GM19395 (cell line): ENCODE results near the gene PLIN3.
"Not testable (repeated sequence)": the region's sequence is repeated elsewhere in the genome, so short reads cannot be mapped to it uniquely, and the experiment has no call there.

Experiments
- ATAC-seq: cut with Tn5 transposase; IDR thresholded peaks from one replicate; pipeline ENCODE4 v1.9.1; 2021; ENCODE audit warnings: mild to moderate bottlenecking, moderate library complexity; ENCODE audit not compliant: unreplicated experiment

The PLIN3 gene

DNA sequence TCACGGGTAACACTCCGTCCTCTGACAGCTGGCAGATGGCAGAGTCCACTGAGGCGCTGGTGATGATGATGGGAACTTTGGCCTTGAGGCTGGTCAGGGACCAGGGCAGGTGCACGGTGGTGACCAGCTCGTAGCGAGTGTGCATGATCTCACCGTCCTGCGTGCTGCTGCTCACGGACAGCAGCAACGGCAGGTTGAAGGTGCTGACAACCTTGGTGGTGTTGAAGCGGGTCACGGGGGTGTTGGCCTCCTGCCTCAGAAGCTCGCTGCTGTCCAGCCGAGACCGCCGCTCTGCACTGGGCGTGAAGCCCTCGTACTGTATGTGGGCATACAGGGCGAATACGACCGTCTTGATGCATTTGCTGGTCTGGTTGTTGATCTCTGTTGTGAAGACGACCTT is 23.6 kb upstream of the PLIN3 start:
- no peak for ATAC-seq

DNA sequence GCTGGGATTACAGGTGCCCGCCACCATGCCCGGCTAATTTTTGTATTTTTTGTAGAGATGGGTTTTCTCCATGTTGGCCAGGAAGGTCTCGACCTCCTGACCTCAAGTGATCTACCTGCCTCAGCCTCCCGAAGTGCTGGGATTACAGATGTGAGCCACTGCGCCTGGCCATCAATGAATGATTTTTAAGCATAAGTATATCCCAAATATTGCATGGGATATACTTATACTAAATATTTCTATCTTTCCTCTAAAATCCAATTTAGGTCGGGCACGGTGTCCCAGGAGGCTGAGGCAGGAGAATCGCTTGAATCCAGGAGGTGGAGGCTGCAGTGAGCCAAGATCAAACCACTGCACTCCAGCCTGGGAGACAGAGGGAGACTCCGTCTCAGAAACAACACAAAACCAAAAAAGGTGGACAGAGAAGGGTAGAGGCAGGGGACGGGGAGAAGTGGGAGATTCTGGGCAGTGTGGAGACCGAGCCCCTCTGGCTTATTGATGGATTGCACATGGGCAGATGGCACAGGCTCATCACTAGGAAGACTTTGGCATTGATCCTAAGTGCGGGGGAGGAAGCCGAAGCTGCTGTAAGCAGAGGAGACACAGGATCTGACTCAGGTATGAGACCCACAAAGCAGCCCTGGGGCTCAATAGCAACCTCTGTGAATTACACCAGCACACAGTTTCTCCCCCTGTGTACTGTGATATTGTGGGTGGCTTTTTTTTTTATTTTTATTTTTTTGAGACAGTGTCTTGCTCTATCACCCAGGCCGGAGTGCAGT is 21.8 kb upstream of the PLIN3 start:
- no peak for ATAC-seq

DNA sequence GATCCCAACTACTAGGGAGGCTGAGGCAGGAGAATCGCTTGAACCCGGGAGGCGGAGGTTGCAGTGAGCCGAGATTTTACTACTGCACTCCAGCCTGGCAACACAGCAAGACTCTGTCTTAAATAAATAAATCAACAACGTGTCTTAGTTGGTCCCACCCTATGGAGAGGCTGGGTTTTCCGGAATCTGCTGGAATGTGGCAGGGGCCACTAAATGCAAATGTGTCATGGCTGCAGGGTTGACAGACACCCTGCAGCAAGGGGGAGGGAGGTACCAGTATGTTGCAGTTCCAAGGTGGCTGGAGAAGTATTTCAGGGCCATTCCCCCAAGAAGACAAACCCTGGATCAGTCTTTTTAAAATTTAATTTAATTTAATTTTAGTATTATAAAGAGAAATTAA is 20.3 kb upstream of the PLIN3 start:
- not testable (repeated sequence) for ATAC-seq

DNA sequence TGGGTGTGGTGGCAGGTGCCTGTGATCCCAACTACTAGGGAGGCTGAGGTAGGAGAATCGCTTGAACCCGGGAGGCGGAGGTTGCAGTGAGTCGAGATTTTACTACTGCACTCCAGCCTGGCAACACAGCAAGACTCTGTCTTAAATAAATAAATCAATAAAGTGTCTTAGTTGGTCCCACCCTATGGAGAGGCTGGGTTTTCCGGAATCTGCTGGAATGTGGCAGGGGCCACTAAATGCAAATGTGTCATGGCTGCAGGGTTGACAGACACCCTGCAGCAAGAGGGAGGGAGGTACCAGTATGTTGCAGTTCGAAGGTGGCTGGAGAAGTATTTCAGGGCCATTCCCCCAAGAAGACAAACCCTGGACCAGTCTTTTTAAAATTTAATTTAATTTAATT is 17.5 kb upstream of the PLIN3 start:
- ATAC-seq: not testable (repeated sequence)

DNA sequence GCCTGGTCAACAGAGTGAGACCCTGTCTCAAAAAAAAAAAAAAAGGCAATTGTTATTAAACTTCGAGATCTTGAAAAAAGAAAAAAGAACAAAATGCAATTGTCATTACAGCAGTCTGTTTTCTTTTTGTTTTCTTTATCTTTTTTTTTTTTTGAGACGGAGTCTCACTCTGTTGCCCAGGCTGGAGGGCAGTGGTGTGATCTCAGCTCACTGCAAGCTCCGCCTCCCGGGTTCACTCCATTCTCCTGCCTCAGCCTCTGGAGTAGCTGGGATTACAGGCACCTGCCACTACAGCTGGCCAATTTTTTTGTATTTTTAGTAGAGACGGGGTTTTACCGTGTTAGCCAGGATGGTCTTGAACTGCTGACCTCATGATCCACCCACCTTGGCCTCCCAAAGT is 15.4 kb upstream of the PLIN3 start:
- not testable (repeated sequence) for ATAC-seq

DNA sequence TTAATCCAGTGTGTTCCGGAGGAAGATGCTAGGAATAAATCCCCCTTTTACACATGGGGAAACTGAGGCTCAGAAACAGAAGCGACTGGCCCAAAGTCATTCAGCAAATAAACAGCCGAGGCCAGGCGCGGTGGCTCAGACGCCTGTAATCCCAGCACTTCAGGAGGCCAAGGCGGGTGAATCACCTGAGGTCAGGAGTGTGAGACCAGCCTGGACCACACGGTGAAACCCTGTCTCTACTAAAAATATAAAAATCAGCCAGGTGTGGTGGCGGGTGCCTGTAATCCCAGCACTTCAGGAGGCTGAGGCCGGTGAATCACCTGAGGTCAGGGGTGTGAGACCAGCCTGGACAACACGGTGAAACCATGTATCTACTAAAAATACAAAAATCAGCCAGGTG is 11.6 kb upstream of the PLIN3 start:
- ATAC-seq: no peak

DNA sequence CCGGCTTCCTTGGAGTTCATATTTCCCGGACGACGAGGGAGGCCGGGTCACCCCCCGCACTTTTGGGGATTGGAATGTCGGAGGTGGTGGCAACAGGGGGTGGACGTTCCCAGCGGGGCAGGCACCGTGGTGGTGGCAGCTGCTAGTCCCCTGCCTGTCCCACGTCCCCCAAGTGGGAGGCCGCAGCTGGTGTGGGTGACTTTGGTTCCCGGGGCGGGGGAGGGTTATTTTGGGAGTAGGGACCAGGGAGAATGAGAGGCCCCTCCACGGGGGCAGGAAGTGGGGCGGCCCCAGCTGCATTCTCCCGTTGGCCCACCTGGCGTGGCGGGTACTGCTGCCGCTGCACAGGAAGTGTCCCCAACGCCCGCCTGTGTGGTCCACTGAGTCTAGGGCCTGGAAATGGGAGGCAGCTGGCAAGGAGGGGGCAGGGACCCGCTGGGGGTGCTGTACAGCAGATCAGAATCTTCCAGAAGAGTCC is 11.1 kb upstream of the PLIN3 start:
- no peak for ATAC-seq

DNA sequence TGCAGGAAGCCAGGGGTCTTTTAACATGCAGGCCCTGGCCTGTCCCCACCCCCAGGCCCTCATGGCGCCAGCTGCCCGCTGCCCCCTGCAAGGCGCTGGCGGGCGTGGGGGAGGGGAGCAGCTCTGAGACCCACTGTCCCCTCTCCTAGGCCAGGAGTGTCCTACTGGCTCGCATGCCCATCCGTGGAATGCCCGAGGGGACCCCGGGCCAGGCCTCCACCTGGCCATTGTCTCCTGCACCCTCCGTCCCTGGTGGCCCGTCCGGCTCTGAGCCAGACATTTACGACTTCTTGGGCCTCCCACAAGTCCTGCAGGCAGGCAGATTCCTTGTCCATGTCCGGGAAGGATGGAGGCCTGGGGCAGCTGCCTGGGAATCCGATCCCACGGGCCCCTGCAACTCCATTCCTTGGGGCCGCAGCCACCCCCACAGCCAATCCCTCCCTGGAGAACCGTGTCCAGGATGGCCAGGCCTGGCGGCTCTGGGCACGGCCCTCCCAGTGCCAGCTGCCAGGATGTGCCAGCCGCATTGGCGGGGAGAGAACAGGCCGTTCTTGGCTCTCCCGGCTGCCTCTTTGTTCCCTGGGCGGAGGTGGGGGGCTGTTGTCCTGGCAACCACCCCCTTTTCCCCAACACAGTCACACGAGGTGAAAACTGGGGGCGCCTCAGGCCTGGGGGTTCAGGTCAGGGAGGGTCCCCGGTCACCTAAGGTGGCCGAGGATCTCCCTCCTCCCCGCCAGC is 10.5 kb upstream of the PLIN3 start:
- no peak for ATAC-seq

DNA sequence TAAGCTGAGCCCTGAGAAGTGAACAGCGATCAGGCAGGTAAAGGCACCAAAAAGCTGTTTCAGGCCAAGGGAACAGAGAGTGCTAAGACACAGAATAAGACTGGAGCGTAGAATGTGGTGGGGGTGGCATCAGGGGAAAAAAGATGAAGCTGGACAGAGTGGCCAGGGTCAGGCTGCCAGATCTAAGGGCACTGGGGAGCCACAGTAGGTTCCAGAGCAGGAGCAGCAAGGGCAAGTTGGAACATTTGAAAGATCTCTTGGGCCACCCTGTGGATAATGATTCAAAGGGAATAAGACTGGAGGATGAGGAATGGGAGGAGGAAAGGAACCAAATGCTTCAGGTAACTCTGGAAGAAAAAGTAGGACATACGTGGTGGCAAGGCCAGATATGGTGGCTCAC is 6.5 kb upstream of the PLIN3 start:
- ATAC-seq: no peak

DNA sequence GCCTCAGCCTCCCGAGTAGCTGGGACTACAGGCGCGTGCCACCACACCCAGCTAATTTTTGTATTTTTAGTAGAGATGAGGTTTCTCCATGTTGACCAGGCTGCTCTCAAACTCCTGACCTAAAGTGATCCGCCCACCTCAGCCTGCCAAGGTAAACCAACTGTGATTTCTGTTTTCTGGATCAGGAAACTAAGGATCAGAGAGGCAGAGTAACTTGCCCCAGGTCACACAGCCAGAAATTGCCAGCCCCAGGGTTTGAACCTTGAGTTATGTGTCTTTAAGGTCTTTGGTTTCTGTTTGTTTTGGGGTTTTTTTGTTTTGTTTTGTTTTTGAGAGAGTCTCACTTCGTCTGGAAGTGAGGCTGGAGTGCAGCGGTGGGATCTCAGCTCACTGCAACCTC is 4.2 kb upstream of the PLIN3 start:
- no peak for ATAC-seq

DNA sequence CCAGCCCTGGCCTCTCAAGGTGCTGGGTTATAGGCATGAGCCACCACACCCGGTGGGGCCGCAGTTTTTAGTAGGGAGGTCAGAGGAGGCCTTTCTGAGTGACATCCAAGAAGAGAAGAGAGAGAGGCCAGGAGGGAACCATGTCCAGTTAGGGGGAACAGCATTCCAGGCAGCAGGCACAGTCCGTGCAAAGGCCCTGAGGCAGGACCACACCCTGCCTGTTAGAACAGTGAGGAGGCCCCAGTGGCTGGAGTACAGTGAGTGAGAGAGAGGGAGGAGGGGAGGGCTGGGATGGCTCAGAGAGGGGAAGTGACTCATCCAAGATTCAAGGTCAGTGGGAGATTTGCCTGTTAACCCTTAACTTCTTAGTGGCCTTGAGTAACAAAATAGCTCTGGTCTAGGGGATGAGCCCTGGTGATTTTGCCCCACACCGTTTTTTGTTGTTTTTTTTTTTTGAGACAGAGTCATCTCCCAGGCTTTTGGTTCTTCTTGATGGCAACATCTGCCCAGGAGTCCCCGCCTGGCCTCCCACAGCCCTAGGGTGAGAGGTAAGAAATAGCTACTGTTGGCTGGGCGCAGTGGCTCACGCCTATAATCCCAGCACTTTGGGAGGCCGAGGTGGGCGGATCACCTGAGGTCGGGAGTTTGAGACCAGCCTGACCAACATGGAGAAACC is 2.7 kb upstream of the PLIN3 start:
- ATAC-seq: no peak

DNA sequence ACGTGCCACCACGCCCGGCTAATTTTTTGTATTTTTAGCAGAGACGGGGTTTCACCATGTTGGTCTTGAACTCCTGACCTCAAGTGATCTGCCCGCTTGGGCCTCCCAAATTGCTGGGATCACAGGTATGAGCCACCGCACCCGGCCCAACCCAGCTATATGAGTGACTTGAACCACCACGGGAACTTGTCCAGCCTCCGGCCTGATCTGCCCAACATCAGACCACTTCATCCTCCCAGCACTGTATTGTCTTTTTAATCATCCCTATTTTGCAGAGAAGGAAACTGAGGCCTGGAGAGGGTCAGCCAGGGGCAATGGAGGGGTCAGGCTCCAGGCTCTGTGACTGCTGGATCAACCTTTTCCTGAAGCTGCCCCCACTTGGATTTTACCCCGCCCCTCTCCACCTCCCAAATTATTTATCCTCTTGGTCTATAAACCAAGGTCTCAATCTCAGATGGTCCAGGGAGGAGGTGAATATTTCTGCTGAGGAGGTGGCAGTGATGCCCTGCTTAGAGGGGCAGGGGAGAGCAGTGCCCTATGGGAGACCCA is 893 bp upstream of the PLIN3 start:
- no peak for ATAC-seq

DNA sequence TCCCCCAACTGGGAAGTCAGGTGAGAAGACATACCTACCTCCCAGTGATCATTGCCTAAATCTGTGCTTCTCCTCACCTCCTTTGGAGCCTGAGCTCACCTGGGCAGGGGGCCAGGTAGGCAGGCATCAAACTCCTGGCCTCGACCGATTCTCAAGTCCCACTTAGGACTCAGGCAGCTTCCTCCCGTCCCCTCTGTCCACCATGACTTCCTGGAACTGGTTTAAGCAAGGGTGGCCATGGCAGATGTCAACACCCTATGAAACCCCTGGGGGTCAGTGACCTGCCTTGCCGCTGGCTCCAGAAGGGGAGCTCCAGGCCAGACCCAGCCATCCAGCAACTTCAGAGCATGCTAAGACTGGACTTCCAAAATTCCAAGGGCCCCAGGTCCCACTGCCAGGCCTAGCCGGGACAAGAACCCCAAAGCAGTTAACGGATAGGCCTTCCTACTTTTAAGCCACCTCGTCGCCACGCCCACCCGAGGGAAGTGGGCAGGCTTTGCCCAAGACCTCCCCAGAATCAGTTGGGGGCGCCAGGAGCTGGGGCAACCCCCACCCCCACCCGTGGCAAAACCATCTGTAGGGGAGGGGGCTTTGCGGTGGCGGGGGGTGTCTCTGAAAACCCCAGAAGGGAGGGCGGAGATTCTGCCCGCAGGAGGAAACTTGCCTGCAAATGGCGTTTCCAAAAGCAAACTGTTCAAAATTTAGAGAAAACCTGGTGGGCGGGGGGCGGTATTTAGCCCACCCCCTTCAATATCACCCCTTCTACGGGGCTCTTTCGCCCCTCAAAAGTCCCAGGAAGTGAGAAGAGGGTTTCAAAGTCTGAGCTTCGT is 657 bp downstream of the PLIN3 start:
- no peak for ATAC-seq

DNA sequence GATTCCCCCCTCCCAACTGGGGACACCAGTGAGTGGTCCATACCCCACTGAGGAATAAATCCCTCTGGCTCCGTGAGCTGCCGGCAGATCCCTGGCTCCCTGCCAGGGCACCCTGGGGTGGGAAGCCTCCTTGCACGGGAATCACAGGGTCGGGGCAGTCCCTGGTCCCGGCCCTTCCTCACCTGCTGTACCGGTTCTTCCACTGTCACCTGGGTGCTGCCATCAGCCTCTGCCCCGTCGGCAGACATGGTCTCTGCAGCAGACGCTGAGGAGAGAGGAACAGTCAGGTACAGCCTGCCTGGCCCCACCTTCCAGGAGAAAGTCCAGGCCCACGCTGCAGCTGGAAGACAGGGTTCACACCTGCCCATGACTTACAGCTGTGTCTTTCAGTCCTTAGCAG is 6.3 kb downstream of the PLIN3 start:
- no peak for ATAC-seq

DNA sequence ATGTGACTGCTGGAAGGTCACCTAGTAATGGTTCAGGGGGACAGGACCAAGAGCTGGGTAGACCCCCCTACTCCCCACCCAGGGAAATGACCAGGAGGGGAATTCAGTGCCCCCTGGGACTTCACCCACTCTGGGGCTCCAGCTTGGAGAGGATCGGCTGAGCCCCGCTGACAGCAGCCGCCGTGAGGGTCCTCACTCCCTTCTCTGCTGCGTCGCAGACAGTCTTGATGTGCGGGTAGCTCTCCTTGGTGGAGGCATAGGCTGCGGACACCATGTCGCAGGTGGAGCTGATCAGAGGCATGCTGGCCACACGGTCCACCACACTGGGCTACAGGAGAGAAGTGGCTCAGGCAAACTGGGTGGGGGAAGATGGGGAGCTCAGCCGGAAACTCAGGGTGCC is 7.8 kb downstream of the PLIN3 start:
- ATAC-seq: no peak

DNA sequence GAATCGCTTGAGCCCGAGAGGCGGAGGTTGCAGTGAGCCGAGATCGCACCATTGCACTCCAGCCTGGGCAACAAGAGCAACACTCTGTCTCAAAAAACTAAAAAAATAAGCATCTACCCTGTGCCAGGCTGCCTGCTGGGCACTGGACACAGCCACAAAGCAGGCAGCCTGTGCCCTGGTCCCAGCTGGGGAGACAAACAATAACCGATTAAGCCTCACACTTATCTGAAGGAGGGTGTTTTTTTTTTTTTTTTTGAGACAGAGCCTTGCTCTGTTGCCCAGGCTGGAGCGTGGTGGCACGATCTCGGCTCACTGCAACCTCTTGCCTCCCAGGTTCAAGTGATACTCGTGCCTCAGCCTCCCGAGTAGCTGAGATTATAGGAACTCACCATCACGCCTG is 11.0 kb downstream of the PLIN3 start:
- not testable (repeated sequence) for ATAC-seq

DNA sequence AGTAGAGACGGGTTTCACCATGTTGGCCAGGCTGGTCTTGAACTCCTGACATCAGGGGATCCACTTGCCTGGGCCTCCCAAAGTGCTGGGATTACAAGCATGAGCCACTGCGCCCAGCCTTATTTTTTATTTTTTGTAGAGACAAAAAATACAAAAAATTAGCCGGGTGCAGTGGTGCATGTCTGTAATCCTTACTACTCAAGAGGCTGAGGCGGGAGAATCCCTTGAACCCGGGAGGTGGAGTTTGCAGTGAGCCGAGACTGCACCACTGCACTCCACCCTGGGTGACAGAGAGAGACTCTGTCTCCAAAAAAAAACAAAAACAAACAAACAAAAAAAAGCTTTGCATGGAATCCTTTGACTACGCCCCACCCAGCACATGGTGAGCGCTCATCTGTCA is 14.0 kb downstream of the PLIN3 start:
- not testable (repeated sequence) for ATAC-seq

DNA sequence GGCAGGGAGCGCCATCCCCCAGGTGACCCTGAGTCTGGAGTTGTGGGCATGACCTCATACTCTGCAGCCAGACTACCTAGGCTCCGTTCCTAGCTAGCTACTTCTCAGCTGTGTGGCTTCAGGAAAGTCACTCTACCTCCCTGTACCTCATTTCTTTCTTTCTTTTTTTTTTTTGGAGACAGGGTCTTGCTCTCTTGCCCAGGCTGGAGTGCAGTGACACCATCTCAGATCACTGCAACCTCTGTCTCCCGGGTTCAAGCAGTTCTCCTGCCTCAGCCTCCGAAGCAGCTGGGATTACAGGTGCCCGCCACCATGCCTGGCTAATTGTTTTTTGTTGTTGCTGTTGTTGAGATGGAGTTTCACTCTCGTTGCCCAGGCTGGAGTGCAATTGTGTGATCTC is 15.0 kb downstream of the PLIN3 start:
- no peak for ATAC-seq

DNA sequence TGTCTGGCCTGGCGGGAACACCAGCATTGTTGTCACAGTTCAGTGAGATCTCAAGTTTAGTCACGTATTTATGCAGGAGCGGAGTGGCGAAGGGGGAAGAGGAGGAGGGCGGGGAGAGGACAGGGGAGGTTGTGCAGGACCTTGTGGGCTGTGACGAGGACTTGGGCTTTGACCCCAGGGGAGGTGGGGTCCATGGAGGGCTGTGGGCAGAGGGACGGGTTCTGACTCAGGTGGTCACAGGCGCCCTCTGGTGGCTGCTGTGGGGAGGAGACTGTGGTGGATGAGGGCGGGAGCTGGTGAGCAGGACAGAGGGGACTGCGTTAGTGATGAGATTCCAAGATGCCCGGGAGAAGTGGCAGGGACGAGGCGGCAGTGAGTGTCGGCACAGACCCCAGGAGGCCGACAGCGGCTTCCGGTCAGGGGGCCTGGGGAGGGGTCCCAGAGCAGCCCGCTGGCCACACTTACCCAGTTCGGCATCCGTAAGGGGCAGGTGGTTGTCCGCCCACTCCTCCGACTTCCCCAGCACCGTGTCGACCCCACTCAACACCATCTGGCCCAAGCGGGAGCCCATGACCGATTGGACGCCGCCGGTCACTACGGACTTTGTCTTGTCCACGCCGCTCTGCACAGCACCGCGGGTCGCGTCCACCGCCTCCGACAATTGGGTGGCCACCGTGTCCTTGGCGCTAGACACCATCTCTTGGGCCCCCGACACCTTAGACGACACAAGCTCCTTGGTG is 15.7 kb downstream of the PLIN3 start:
- ATAC-seq: no peak

DNA sequence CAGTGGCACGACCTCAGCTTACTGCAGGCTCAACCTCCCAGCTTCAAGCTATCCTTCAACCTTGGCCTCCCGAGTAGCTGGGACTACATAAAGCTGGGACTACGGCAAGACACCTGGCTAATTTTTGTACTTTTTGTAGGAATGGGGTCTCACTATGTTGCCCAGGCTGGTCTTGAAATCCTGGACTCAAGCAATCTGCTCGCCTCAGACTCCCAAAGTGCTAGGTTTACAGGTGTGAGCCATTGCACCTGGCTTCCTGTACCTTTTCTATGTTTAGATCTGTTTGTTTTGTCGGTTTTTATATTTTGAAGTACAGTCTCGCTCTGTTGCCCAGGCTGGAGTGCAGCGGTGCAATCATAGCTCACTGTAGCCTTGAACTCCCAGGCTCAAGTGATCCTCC is 18.4 kb downstream of the PLIN3 start:
- no peak for ATAC-seq
